ENCODE measurements around the gene TMEM151B.

The TMEM151B gene

GRCh38 chr6:44297063-44298038, 27.1 kb downstream of the TMEM151B start:
- no peak overlapping the region for H3K27ac ChIP-seq
- no peak for DNase-seq
- TF ChIP-seq, protein P1, sequence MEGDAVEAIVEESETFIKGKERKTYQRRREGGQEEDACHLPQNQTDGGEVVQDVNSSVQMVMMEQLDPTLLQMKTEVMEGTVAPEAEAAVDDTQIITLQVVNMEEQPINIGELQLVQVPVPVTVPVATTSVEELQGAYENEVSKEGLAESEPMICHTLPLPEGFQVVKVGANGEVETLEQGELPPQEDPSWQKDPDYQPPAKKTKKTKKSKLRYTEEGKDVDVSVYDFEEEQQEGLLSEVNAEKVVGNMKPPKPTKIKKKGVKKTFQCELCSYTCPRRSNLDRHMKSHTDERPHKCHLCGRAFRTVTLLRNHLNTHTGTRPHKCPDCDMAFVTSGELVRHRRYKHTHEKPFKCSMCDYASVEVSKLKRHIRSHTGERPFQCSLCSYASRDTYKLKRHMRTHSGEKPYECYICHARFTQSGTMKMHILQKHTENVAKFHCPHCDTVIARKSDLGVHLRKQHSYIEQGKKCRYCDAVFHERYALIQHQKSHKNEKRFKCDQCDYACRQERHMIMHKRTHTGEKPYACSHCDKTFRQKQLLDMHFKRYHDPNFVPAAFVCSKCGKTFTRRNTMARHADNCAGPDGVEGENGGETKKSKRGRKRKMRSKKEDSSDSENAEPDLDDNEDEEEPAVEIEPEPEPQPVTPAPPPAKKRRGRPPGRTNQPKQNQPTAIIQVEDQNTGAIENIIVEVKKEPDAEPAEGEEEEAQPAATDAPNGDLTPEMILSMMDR (IDR thresholded peaks at IDR 0.05): no peak
- peaks cover 17 to 23% (median 23%) of the 10 kb centered on the region in 3 donors for H3K36me3 ChIP-seq
- no peaks in the 10 kb centered on the region for H3K9me3 ChIP-seq
- peak overlapping the region; percentile 22 to 54 for H3K4me3 ChIP-seq
- peaks cover 0 to 61% of the 10 kb centered on the region in 2 donors for H3K27me3 ChIP-seq
- H3K4me1 ChIP-seq: peaks cover 0 to 16% (median 12%) of the 10 kb centered on the region in 4 donors
- intact Hi-C loops (cut with DNase I; ENCODE audit: low total_unique reads): no loop called here

DNA sequence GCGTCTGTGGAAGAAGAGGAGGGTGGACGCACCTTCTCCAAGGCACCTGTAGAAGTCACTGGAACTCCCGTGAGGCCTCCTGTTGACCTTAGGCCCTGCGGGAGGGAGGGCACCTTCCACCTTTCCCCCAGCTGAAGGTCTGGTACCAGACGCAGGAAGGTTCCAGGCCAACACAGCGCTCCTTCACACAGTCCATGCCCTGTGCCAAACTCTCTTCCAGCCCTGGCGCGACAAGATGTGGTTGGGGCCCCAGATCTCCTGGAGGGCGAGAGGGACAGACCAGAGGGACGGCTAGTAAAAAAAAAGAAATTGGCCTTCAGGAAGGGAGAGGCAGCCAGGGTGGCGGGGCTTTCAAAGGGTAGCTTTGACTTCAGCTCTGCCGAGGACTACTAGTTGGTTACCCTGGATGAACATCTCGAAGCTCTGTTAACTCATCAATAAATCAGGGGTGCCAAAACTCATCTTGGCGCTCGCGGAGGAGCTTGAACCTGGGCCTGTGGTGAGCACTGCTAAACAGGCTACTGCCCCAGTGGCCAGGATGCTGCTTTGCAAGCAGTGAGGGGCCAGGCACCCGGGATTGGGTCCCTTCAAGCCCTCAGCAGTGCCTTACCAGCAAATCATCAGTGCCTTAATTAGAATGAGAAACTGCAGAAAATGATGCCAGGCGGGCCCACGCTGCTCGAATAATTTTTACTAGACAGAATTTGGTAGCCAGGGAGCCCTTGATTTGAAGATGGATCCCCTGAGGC, 28.0 kb downstream of the TMEM151B start:
- no peaks in the 10 kb centered on the region for H3K9me3 ChIP-seq
- H3K27me3 ChIP-seq: peaks cover 0 to 52% of the 10 kb centered on the region in 2 donors
- H3K4me3 ChIP-seq: no peak overlapping the region

GRCh38 chr6:44298864-44299263, 28.6 kb downstream of the TMEM151B start:
- Histone ChIP-seq H3K27me3 (peaks cover 0 to 46% of the 10 kb centered on the region in 2 donors), H3K27ac (no peak overlapping the region), H3K4me3 (no peak overlapping the region), H3K36me3 (peaks cover 29 to 39% (median 38%) of the 10 kb centered on the region in 3 donors), H3K9me3 (no peaks in the 10 kb centered on the region), H3K4me1 (peaks cover 0 to 16% (median 12%) of the 10 kb centered on the region in 4 donors)
- intact Hi-C loops (cut with DNase I; ENCODE audit: low total_unique reads): no loop called here
- TF ChIP-seq, protein P1 (IDR thresholded peaks at IDR 0.05): no peak
- DNase-seq: no peak

More for the DNA sequence above, 28.0 kb downstream of the TMEM151B start:
- intact Hi-C loops (cut with DNase I; ENCODE audit: low total_unique reads): no loop called here
- Histone ChIP-seq H3K4me1 (peaks cover 0 to 16% (median 12%) of the 10 kb centered on the region in 4 donors), H3K27ac (no peak overlapping the region), H3K36me3 (peaks cover 23 to 32% (median 32%) of the 10 kb centered on the region in 3 donors)
- TF ChIP-seq, protein P1 (IDR thresholded peaks at IDR 0.05): no peak
- DNase-seq: no peak

- peaks cover 0 to 16% (median 12%) of the 10 kb centered on the region in 4 donors for H3K4me1 ChIP-seq
- no peaks in the 10 kb centered on the region for H3K9me3 ChIP-seq
- peaks cover 0 to 32% of the 10 kb centered on the region in 2 donors for H3K27me3 ChIP-seq
- no peak overlapping the region for H3K27ac ChIP-seq
- H3K4me3 ChIP-seq: no peak overlapping the region
- intact Hi-C loops (cut with DNase I; ENCODE audit: low total_unique reads): no loop called here
- peaks cover 40 to 54% (median 51%) of the 10 kb centered on the region in 3 donors for H3K36me3 ChIP-seq
- peak in 1 of 2 donors; percentile 59 for DNase-seq
- TF ChIP-seq, protein P1 (IDR thresholded peaks at IDR 0.05): no peak
These were observed 30.1 kb downstream of the TMEM151B start for GRCh38 chr6:44300292-44300823.

GRCh38 chr6:44301106-44301505, 30.9 kb downstream of the TMEM151B start:
- DNase-seq: peak in 1 of 2 donors; percentile 39
- peaks cover 0 to 16% (median 12%) of the 10 kb centered on the region in 4 donors for H3K4me1 ChIP-seq
- intact Hi-C loops (cut with DNase I; ENCODE audit: low total_unique reads): no loop called here
- no peak overlapping the region for H3K4me3 ChIP-seq
- peaks cover 40 to 61% (median 59%) of the 10 kb centered on the region in 3 donors for H3K36me3 ChIP-seq
- TF ChIP-seq, protein P1 (IDR thresholded peaks at IDR 0.05): no peak
- no peaks in the 10 kb centered on the region for H3K9me3 ChIP-seq
- no peak overlapping the region for H3K27ac ChIP-seq
- peaks cover 0 to 25% of the 10 kb centered on the region in 2 donors for H3K27me3 ChIP-seq

All from tibial artery (tissue), 4 donors.